Ramos (cell line): Measurements from ENCODE around the gene ANXA6.

Experiments
- in situ Hi-C: fragments of 300-500 bp; cut with MboI; formaldehyde crosslinking; loops from one replicate; pipeline ENCODE4 v1.14.3; 2022; ENCODE audit warnings: low sequenced_read_pairs; ENCODE audit not compliant: unreplicated experiment

ANXA6 gene

GRCh38 chr5:151052836-151053235, 104.7 kb downstream of the ANXA6 start:
- in situ Hi-C loops: loop anchor here (5.0 kb wide), 1 partner anchor 64 kb away; no protein-coding TSS in a partner anchor

- in situ Hi-C loops: loop anchor here (5.0 kb wide), 1 partner anchor 65 kb away; no protein-coding TSS in a partner anchor
Measured at GRCh38 chr5:151051931-151052608, 105.5 kb downstream of the ANXA6 start.

GRCh38 chr5:151051066-151051930, 106.3 kb downstream of the ANXA6 start:
- in situ Hi-C loops: loop anchor here (5.0 kb wide), 1 partner anchor 66 kb away; no protein-coding TSS in a partner anchor
